ENCODE data around the gene GALNT7.

DNA sequence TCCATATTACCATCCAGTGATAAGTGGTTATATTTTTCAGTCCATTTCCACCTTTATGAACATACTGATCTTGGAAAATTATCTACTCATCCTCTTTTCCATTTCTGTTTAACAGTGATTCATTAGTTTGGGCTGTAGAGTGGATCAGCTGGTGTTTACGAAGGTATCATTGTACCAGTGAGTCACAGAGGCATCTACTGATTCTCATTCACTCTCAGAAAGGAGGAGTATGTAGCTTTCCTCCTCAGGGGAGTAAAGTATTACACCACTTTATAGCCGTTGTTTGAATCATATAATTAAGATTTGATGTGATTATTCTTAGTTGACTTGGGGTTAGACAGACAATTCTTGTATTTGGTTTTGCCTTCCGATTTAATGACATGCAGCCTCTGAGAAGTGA lies 74.7 kb downstream of the GALNT7 start:
- no peak for TF ChIP-seq EZH2 (IDR thresholded peaks at IDR 0.05; ENCODE audit: borderline replicate concordance, low read depth, low read length, severe bottlenecking)
- TF ChIP-seq, protein P1, sequence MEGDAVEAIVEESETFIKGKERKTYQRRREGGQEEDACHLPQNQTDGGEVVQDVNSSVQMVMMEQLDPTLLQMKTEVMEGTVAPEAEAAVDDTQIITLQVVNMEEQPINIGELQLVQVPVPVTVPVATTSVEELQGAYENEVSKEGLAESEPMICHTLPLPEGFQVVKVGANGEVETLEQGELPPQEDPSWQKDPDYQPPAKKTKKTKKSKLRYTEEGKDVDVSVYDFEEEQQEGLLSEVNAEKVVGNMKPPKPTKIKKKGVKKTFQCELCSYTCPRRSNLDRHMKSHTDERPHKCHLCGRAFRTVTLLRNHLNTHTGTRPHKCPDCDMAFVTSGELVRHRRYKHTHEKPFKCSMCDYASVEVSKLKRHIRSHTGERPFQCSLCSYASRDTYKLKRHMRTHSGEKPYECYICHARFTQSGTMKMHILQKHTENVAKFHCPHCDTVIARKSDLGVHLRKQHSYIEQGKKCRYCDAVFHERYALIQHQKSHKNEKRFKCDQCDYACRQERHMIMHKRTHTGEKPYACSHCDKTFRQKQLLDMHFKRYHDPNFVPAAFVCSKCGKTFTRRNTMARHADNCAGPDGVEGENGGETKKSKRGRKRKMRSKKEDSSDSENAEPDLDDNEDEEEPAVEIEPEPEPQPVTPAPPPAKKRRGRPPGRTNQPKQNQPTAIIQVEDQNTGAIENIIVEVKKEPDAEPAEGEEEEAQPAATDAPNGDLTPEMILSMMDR (IDR thresholded peaks at IDR 0.05; ENCODE audit: extremely low read depth in 1 of 2, insufficient read depth in 1 of 2, low read depth in 1 of 2, low read length in 2 of 2) = no peak
- no peak for TF ChIP-seq POLR2AphosphoS5 (IDR thresholded peaks at IDR 0.05; ENCODE audit: insufficient read depth, low read depth, low read length)
- TF ChIP-seq POLR2A (IDR thresholded peaks at IDR 0.05; ENCODE audit: low read depth, low read length) = no peak
- peak; percentile 47 for TF ChIP-seq FOS (IDR thresholded peaks at IDR 0.05; ENCODE audit: borderline replicate concordance, insufficient read depth, low read length)
- no peak for TF ChIP-seq JUN (IDR thresholded peaks at IDR 0.05; ENCODE audit: borderline replicate concordance, insufficient read depth, insufficient read length, low read depth)
- TF ChIP-seq, protein P2, sequence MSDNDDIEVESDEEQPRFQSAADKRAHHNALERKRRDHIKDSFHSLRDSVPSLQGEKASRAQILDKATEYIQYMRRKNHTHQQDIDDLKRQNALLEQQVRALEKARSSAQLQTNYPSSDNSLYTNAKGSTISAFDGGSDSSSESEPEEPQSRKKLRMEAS (IDR thresholded peaks at IDR 0.05; ENCODE audit: insufficient read depth, insufficient read length) = no peak
- no peak for TF ChIP-seq MYC (IDR thresholded peaks at IDR 0.05; ENCODE audit: low read depth, low read length)

Data from endothelial cell of umbilical vein (primary cell).